B cell (primary cell): ENCODE results near the gene ASB2. TPM values are rescaled to one million over a fixed set of nuclear protein-coding genes. Genes with fewer than 3 reads are reported as not detected.

Experiments used
- ATAC-seq: fragments of 200-7000 bp; cut with Tn5 transposase; one replicate; pipeline ENCODE4 v1.10.0; 2021; ENCODE audit warnings: low read depth, mild to moderate bottlenecking, moderate number of reproducible peaks, moderate library complexity
- CTCF ChIA-PET: fragments of 350-600 bp; sonication (Branson Sonifier 250); formaldehyde crosslinking; loops from one replicate; lab custom pipeline; 2021; ENCODE audit warnings: antibody characterized with exemption, inconsistent platforms; lab: Charles Lee
- POLR2A ChIA-PET: fragments of 350-600 bp; sonication (Branson Sonifier 250); formaldehyde crosslinking; loops from one replicate; lab custom pipeline; 2021; ENCODE audit warnings: antibody characterized with exemption; lab: Charles Lee
- DNase-seq: peaks from one replicate; pipeline ENCODE4 v3.0.0; 2013
- H2AFZ ChIP-seq: 2 replicates; pipeline ENCODE4 v1.6.1; 2012; ENCODE audit warnings: mild to moderate bottlenecking, low read depth, low read length; ENCODE audit not compliant: insufficient read depth, poor library complexity, severe bottlenecking
- H3K27ac ChIP-seq, 2 donors: 1 replicate in 1 of 2; 2 replicates in 1 of 2; pipeline ENCODE4 v1.5.1; 2012 to 2013; ENCODE audit warnings: low read length in 2 of 2, mild to moderate bottlenecking in 2 of 2, moderate library complexity in 1 of 2
- H3K27me3 ChIP-seq, 4 experiments: fragments of 200-600 bp in 1 of 4; sonication (generic) in 1 of 4; replicated peaks in 1 of 4; 1 replicate in 2 of 4; 2 replicates in 2 of 4; pipeline versions ENCODE4 v1.6.1 to v1.7.0; 2013 to 2016; ENCODE audit warnings: low read length in 3 of 4, mild to moderate bottlenecking in 2 of 4, mixed read lengths in 1 of 4, moderate library complexity in 1 of 4; ENCODE audit not compliant: insufficient read depth in 4 of 4, control insufficient read depth in 3 of 4; ENCODE audit errors: control extremely low read depth in 1 of 4
- H3K36me3 ChIP-seq, 2 experiments: replicated peaks in 1 of 2; 1 replicate in 1 of 2; 2 replicates in 1 of 2; pipeline versions ENCODE4 v1.6.1 to v1.7.1; 2013; ENCODE audit warnings: low read length in 1 of 2; ENCODE audit not compliant: insufficient read depth in 2 of 2, control insufficient read depth in 1 of 2; ENCODE audit errors: control extremely low read depth in 1 of 2, extremely low read depth in 1 of 2
- H3K4me1 ChIP-seq, 2 donors: fragments of 200-600 bp in 1 of 2; sonication (generic) in 1 of 2; 1 replicate in 1 of 2; 2 replicates in 1 of 2; pipeline versions ENCODE4 v1.5.1 to v1.6.1; 2013 to 2017; ENCODE audit warnings: low read length in 2 of 2; ENCODE audit not compliant: control insufficient read depth in 2 of 2, insufficient read depth in 2 of 2
- H3K4me2 ChIP-seq: replicated peaks from 2 replicates; pipeline ENCODE3; 2012; ENCODE audit warnings: mild to moderate bottlenecking, low read depth, low read length; ENCODE audit not compliant: poor library complexity, severe bottlenecking
- H3K4me3 ChIP-seq, 5 experiments: fragments of 200-600 bp in 1 of 5; sonication (generic) in 1 of 5; 1 replicate in 3 of 5; 2 replicates in 2 of 5; pipeline versions ENCODE4 v1.5.1 to v1.7.0; 2011 to 2016; ENCODE audit warnings: low read length in 4 of 5, mild to moderate bottlenecking in 4 of 5, low read depth in 2 of 5, control low read depth in 1 of 5, moderate library complexity in 1 of 5; ENCODE audit not compliant: insufficient read depth in 1 of 5; ENCODE audit errors: control extremely low read depth in 1 of 5, extremely low read depth in 1 of 5
- H3K79me2 ChIP-seq: fragments of 200-600 bp; sonication (generic); one replicate; pipeline ENCODE4 v1.6.0; 2016; ENCODE audit warnings: low read length; ENCODE audit not compliant: control insufficient read depth, insufficient read depth
- H3K9ac ChIP-seq: fragments of 200-600 bp; sonication (generic); 2 replicates; pipeline ENCODE4 v1.6.1; 2017; ENCODE audit warnings: mild to moderate bottlenecking, low read length, moderate library complexity
- H3K9me3 ChIP-seq, 3 donors: one replicate each; pipeline versions ENCODE4 v1.6.1 to v1.7.1; 2013; ENCODE audit warnings: low read length in 2 of 3; ENCODE audit not compliant: control insufficient read depth in 2 of 3, insufficient read depth in 1 of 3; ENCODE audit errors: control extremely low read depth in 1 of 3
- H4K20me1 ChIP-seq: 2 replicates; pipeline ENCODE4 v1.6.0; 2012; ENCODE audit warnings: mild to moderate bottlenecking, low read length; ENCODE audit not compliant: insufficient read depth, control insufficient read depth, poor library complexity, severe bottlenecking
- H3K27ac Mint-ChIP-seq: one replicate; pipeline ENCODE4 v1.8.0; 2021; ENCODE audit warnings: mixed read lengths
- H3K27me3 Mint-ChIP-seq: one replicate; pipeline ENCODE4 v1.8.0; 2021; ENCODE audit warnings: mixed read lengths
- H3K4me1 Mint-ChIP-seq: one replicate; pipeline ENCODE4 v1.8.0; 2021; ENCODE audit warnings: mixed read lengths
- H3K4me3 Mint-ChIP-seq: one replicate; pipeline ENCODE4 v1.8.0; 2021; ENCODE audit warnings: mixed read lengths
- H3K9me3 Mint-ChIP-seq: one replicate; pipeline ENCODE4 v1.8.0; 2022; ENCODE audit warnings: mixed read lengths; ENCODE audit not compliant: insufficient read depth
- EZH2 ChIP-seq: IDR thresholded peaks from 2 replicates; pipeline ENCODE4 v1.6.1; 2012; ENCODE audit warnings: borderline replicate concordance, low read depth, mild to moderate bottlenecking, moderate library complexity, low read length; ENCODE audit not compliant: insufficient read depth, poor library complexity, severe bottlenecking
- WGBS: methylation state at CpG from one replicate; pipeline ENCODE4 v1.1.5; 2013; ENCODE audit warnings: missing lambda C conversion rate; ENCODE audit not compliant: insufficient coverage; 5-methylcytosine and 5-hydroxymethylcytosine counted together
- intact Hi-C: fragments of 100-400 bp; cut with micrococcal nuclease; formaldehyde crosslinking; loops from one replicate; pipeline ENCODE4 v1.10.0; 2022
- polyA plus RNA-seq: library from polyadenylated mRNA; depleted of rRNA; stranded (reverse); fragments of >200 nt; gene quantifications from 2 replicates; pipeline ENCODE4 v1.2.3, GENCODE V29; 2012
- total RNA-seq, 2 donors: library from RNA; stranded (reverse); fragments of 120-200 nt in 1 of 2; gene quantifications; 1 replicate in 1 of 2; 2 replicates in 1 of 2; pipeline versions ENCODE4 v1.2.3 to v1.2.4, GENCODE V29; 2013 to 2022
- TF ChIP-seq, protein P1 (sequence below): fragments of 200-600 bp; IDR thresholded peaks from one replicate; pipeline ENCODE4 v1.8.0; 2022; ENCODE audit warnings: antibody characterized with exemption, mild to moderate bottlenecking

Gene ASB2
- total and polyA plus RNA-seq, 2 donors (not counting 1 experiment from before 2014, with no cell fraction given) = 1.5 to 2.7 TPM

DNA sequence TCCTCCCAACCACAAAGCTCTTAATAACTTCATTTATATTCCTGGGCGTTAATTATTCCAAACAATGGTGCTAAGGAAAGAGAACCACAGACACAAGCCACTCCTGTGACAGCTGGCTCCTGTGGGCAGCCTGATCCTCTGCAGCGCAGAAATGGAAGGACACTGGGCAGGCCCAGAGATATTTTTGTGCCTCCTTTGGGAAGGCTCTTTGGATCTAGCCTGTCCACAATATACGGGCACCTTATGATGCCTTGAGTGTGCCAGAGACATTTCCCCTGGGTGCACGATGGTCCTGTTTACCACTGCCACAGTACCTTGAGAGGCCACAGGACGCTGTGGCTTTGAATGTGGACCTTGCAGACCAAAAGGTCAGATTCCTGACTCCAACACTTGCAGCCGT lies 2.1 kb downstream of the ASB2 start:
- ATAC-seq (no peak), DNase-seq (no peak)
- H3K9ac ChIP-seq = no peak overlapping the region
- POLR2A ChIA-PET = no interaction called here
- no peak overlapping the region for H3K4me3 Mint-ChIP-seq
- intact Hi-C loops = no loop called here
- no peak for TF ChIP-seq EZH2
- TF ChIP-seq, protein P1, sequence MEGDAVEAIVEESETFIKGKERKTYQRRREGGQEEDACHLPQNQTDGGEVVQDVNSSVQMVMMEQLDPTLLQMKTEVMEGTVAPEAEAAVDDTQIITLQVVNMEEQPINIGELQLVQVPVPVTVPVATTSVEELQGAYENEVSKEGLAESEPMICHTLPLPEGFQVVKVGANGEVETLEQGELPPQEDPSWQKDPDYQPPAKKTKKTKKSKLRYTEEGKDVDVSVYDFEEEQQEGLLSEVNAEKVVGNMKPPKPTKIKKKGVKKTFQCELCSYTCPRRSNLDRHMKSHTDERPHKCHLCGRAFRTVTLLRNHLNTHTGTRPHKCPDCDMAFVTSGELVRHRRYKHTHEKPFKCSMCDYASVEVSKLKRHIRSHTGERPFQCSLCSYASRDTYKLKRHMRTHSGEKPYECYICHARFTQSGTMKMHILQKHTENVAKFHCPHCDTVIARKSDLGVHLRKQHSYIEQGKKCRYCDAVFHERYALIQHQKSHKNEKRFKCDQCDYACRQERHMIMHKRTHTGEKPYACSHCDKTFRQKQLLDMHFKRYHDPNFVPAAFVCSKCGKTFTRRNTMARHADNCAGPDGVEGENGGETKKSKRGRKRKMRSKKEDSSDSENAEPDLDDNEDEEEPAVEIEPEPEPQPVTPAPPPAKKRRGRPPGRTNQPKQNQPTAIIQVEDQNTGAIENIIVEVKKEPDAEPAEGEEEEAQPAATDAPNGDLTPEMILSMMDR = no peak
- H4K20me1 ChIP-seq = no peaks in the 10 kb centered on the region
- no peak overlapping the region for H3K27ac Mint-ChIP-seq
- CTCF ChIA-PET = interaction anchor here (1.0 to 37.7 kb wide), 4 partner anchors 10 to 31 kb away, joined by 3 to 1036 read pairs (median 10); no protein-coding TSS in a partner anchor
- WGBS = 95% methylated on average over 6 of the region's 6 CpGs
- H3K27me3 Mint-ChIP-seq = peaks cover 31% of the 10 kb centered on the region
- no peaks in the 10 kb centered on the region for H3K79me2 ChIP-seq
- H3K9me3 ChIP-seq = peaks cover 0 to 31% (median 18%) of the 10 kb centered on the region in 3 donors
- H3K27ac ChIP-seq = no peak overlapping the region
- H3K36me3 ChIP-seq = no peaks in the 10 kb centered on the region
- no peak overlapping the region for H2AFZ ChIP-seq
- no peak overlapping the region for H3K4me2 ChIP-seq
- H3K4me3 ChIP-seq = no peak overlapping the region
- peaks cover 47 to 58% of the 10 kb centered on the region in 2 donors for H3K4me1 ChIP-seq
- H3K9me3 Mint-ChIP-seq = no peaks in the 10 kb centered on the region
- H3K4me1 Mint-ChIP-seq = peaks cover 55% of the 10 kb centered on the region
- H3K27me3 ChIP-seq = peaks cover 0 to 34% (median 23%) of the 10 kb centered on the region in 4 experiments

DNA sequence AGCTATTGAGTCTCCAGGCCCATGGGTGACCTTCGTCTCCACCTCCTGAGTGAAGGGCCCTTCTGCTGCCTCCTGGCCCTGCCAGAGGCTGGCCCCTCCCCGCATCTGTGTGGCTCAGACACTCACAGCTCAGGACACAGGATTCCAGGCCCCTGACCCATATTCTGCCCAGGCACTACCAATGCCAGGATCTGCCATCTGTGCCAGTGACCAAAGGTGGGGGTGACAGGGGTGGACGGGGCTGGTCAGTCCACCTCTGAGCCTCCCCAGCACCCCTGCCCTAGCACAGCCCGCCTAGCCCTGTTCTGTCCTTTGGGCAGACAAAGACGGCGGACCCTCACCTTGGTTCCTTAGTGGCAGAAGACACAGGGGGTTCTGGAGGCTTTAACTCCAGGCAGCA lies 2.8 kb downstream of the ASB2 start:
- no peak overlapping the region for H3K4me3 Mint-ChIP-seq

More for the DNA sequence above, 2.8 kb downstream of the ASB2 start:
- no peak for ATAC-seq
- DNase-seq = no peak
- H3K79me2 ChIP-seq = no peaks in the 10 kb centered on the region
- H3K36me3 ChIP-seq = no peaks in the 10 kb centered on the region
- H3K9ac ChIP-seq = no peak overlapping the region
- H3K27me3 ChIP-seq = peaks cover 0 to 34% (median 23%) of the 10 kb centered on the region in 4 experiments
- H3K4me3 ChIP-seq = no peak overlapping the region
- H3K9me3 Mint-ChIP-seq = no peaks in the 10 kb centered on the region
- H3K27ac ChIP-seq = no peak overlapping the region
- peaks cover 31% of the 10 kb centered on the region for H3K27me3 Mint-ChIP-seq
- H3K4me2 ChIP-seq = no peak overlapping the region
- WGBS = 98% methylated on average over 6 of the region's 6 CpGs
- intact Hi-C loops = no loop called here
- POLR2A ChIA-PET = no interaction called here
- TF ChIP-seq, protein P1 = no peak
- TF ChIP-seq EZH2 = no peak
- H3K4me1 ChIP-seq = peaks cover 51 to 58% of the 10 kb centered on the region in 2 donors
- no peaks in the 10 kb centered on the region for H4K20me1 ChIP-seq
- H2AFZ ChIP-seq = no peak overlapping the region
- CTCF ChIA-PET = interaction anchor here (1.0 to 37.7 kb wide), 4 partner anchors 10 to 31 kb away, joined by 3 to 1036 read pairs (median 68); no protein-coding TSS in a partner anchor
- H3K4me1 Mint-ChIP-seq = peaks cover 58% of the 10 kb centered on the region
- H3K9me3 ChIP-seq = peaks cover 0 to 25% (median 17%) of the 10 kb centered on the region in 3 donors
- no peak overlapping the region for H3K27ac Mint-ChIP-seq
